HG03139 (cell line): ENCODE results near the gene RAF1.
"Not testable (repeated sequence)": the region's sequence is repeated elsewhere in the genome, so short reads cannot be mapped to it uniquely, and the experiment has no call there.

Source experiments
- ATAC-seq: cut with Tn5 transposase; IDR thresholded peaks from one replicate; pipeline ENCODE4 v1.9.1; 2021; ENCODE audit not compliant: unreplicated experiment

RAF1 gene

DNA sequence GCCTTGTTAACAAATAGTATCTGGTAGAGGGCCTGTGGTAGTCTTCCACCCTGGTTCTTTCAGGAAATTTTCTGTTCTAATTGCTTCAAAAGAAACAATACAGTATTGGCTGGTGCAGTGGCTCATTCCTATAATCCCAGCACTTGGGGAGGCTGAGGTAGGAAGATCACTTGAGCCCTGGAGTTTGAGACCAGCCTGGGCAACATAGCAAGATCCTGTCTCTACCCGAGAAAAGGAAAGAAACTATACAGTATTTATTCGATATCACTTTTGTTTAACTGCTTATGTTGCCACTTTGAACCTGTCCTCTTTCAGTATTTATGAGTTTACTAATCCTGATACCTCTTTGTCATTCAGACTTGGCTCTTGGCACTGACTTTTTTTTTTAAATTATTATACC, 102.5 kb downstream of the RAF1 start:
- ATAC-seq, result no peak

DNA sequence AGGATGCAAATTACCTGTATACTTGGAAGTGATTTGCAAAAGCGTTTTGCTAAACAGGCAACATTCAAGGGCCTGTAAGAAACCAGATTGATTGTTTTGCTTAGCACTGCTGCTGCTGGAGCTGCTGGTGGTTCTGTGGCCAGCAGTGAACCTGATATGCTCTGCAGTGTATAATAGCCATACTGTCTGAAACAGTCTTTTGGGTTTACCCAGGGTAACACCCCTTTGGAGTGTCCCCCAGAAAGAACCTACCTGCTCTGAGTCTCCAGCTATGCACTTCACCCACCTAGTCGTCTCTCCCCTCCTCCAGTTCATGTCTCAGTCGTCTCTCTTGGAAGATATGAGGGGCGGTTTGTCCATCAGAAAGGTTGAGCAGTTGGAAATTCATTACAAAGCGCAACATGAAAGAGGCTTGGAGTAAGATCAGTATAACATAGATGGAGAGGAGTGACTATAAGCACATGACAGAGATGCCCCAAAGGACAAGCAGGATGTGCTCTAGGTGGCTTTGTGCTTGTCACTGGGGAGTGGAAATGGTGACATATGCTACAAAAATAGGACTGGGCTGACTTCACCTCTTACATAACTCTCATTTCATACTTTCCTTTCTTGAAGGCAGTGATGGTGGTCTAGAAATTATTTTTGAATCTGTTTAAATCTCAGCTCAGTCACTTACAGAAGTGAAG, 103.3 kb downstream of the RAF1 start:
- ATAC-seq, result no peak

GRCh38 chr3:12559520-12559919, 104.4 kb downstream of the RAF1 start:
- no peak for ATAC-seq

GRCh38 chr3:12558706-12559105, 105.2 kb downstream of the RAF1 start:
- ATAC-seq, result no peak

- no peak for ATAC-seq
Measured at GRCh38 chr3:12557473-12558100, 106.3 kb downstream of the RAF1 start.

DNA sequence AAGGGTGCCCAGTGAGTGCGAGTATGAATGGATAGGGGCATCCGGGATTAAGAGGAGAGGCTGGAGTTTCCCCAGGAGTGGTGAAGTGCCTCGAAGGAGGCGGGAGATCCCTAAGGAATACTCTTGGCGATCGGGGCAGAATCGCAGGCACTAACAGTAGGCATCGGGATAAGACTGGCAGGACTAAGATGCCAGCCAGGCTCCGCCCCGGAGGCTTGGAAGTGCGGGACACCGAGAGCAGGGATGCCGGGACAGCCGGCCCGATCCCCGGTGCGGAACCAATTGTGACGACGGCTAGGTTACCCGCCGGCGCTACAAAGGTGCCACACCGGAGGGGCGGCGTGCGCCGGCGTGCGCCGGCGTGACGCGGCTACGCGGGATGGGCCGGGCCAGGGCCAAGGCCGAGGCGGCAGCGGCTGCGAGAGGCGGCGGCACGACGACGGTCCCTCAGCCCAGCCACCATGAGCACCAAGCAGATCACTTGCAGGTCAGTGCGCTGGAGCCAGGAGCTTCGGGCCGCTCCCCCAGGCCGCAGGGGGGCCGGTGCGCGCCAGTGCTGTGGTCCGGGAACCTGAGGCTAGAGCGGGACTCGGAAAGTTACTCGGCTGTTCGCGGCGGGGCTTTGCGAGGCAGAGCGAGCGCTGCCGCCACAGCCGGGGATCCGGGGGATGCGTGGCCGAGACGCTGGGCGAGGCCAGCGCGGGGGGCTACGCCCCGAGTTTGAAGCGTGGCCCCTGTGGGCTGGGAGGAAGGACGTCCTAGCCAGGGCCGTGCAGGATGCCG, 107.0 kb downstream of the RAF1 start, which contains the start of gene MKRN2:
TSS of gene MKRN2 (plus strand) at position 398 of the 783 bp plus-strand sequence. CDS start at position 462, 64 bp downstream.
- peak; percentile 85 for ATAC-seq

DNA sequence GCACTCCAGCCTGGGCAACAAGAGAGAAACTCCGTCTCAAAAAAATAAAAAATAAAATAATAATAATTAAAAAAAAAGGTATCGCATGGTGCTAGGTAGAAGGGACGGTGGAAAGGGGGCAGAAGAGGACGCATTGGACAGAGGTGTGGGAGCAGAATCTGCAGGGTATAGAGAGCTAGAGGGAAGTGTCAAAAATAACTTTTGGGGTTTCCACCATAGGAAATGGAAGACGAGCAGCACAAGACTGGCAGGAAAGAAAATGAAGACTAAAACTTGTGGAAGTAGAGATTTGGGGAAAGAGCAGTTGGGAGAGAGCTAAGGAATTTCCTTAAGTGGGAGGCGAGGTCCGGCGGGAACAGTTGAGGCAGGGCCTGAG, 107.6 kb downstream of the RAF1 start:
- ATAC-seq, result no peak

DNA sequence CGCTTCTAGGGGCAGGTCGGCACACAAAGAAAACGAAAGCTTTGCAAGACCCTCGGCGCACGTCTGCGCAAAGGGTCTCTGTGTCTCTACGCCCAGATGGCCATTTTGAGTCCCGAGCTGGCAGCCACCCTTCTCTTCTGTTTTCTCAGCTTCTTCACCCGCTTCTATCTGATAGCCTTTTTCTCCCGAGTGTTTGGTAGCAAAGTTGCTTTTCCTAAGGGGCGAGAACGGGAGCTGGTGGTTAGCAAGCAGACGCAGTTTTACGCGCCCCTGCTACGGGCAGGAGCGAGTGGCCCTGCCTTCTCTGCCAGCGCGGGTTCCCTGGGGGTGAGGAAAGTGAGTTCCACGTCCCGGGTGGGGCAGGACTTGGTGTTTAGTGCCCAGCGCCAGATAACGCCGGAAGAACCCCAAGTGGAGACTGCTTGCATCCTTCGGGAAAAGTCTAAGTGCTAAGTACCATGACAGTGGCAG, 110.0 kb downstream of the RAF1 start:
- ATAC-seq, result no peak

DNA sequence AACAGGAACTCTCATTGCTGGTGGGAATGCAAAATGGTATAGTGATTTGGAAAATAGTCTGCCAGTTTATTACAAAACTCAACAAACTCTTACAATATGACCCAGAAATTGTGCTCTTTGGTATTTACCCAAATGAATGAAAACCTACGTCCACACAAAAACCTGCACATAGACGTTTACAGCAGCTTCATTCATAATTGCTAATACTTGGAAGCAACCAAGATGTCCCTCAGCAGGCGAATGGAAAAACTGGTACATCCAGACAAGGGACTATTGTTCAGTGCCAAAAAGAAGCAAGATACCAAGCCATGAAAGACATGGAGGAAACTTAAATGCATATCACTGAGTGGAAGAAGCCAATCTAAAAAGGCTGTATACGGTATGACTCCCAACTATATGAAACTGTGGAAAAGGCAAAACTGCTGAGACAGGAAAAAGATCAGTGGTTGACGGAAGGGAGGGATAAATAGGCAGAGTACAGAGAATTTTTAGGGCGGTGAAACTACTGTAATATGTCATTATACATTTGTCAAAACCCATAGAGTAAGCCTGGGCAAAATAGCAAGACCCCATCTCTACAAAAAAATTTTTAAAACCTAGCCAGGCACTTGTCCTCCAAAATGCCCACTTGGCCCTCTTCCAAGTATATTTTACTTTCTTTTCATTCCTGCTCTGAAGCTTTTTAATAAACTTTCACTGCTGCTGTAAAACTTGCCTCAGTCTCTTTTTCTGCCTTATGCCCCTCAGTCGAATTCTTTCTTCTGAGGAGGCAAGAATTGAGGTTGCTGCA, 113.8 kb downstream of the RAF1 start:
- ATAC-seq, result no peak

DNA sequence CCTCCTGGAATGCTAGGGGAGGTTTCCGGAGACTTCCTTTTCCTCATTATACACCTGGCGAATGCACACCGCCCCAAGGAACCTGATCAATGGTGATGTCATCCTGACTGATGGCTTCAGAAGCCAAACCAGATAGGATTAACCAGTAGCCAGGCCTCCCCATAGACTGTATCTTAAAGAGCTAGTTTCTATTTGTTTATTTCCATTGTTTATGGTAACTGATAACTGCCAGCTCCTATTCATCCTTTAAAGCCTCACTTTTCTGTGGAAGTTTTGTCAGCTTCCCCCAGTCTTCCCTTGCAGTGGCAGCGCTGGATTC, 118.5 kb downstream of the RAF1 start, which contains the start of gene MKRN2OS:
TSS of gene MKRN2OS (minus strand) at position 27 of the 319 bp plus-strand sequence. CDS start 35 bp downstream, outside the sequence.
- ATAC-seq, result no peak

DNA sequence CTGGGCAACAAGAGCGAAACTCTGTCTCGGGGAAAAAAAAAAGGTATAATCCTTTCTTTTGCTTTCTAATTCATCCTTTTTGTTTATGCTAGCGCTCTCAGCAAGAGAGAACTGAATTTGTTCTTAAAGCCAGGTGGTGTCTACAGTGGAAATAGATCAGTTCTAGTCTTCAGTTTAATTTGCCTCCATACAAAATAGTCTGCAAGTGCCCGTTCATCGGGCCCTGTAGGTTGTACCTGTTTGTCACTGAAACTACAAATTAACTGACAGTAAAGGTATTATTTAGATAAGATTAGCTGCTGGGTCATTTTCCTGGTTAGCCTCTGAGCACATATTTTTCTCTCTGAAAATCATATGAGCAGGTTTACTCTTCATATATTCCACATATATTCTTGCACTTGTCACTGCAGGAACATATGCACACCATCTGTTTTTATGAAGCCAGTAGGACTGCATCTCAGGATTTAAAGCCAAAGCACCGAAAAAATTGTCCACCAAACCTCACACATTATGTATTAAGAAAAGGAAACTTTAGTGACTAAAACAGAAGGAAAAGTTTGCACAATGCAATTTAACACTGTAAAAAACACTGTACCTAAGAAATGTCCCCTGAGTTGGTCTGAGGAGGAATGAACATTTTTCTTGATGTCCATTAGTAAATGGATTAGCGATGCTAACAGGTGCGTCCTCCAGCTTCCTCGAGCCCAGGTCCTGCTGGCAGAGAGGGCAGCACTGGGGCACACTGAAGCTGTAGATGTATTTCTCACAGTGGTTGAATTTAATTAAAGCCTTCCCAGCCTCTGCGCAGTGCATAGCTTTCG, 119.1 kb downstream of the RAF1 start:
- ATAC-seq, result no peak

GRCh38 chr3:12543497-12543896, 120.4 kb downstream of the RAF1 start:
- not testable (repeated sequence) for ATAC-seq

- ATAC-seq, result no peak
Measured at GRCh38 chr3:12541625-12542024, 122.3 kb downstream of the RAF1 start.

GRCh38 chr3:12536423-12536822, 127.5 kb downstream of the RAF1 start:
- no peak for ATAC-seq
